D721Med (cell line): ENCODE results near the gene C1orf74.

Experiments
- DNase-seq: peaks from one replicate; pipeline ENCODE4 v3.0.0; 2011; ENCODE audit warnings: low spot score; ENCODE audit not compliant: insufficient read length
- FAIRE-seq: peaks from 2 replicates; lab custom pipeline; 2011; peaks lifted over from hg19 to GRCh38; lab: Jason Lieb, UNC
- TF ChIP-seq, protein P1 (sequence below): IDR thresholded peaks from 2 replicates; pipeline ENCODE4 v1.5.1; 2012; ENCODE audit warnings: mild to moderate bottlenecking, control low read depth; ENCODE audit not compliant: insufficient read depth; ENCODE audit errors: missing control alignments

C1orf74 gene

DNA sequence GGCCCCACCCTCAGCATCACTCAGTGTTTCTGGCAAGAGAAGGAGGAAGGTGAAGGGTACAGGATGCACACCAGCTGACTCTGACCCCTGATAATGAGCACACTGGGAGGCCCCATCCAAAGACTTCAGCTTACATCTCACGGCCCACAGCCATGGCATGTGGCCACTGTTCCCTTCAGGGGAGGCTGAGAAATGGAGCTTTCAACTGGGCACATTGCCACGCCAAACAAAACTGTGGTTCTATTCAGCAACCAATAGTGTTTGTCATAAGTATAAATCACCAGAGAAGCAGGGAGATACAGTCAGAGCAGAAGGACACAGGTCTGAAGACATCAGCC, 41.2 kb downstream of the C1orf74 start:
- DNase-seq (no peak), FAIRE-seq (no peak)
- TF ChIP-seq, protein P1, sequence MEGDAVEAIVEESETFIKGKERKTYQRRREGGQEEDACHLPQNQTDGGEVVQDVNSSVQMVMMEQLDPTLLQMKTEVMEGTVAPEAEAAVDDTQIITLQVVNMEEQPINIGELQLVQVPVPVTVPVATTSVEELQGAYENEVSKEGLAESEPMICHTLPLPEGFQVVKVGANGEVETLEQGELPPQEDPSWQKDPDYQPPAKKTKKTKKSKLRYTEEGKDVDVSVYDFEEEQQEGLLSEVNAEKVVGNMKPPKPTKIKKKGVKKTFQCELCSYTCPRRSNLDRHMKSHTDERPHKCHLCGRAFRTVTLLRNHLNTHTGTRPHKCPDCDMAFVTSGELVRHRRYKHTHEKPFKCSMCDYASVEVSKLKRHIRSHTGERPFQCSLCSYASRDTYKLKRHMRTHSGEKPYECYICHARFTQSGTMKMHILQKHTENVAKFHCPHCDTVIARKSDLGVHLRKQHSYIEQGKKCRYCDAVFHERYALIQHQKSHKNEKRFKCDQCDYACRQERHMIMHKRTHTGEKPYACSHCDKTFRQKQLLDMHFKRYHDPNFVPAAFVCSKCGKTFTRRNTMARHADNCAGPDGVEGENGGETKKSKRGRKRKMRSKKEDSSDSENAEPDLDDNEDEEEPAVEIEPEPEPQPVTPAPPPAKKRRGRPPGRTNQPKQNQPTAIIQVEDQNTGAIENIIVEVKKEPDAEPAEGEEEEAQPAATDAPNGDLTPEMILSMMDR: no peak

GRCh38 chr1:209742409-209743144, 41.8 kb downstream of the C1orf74 start:
- FAIRE-seq (no peak), DNase-seq (no peak)
- TF ChIP-seq, protein P1: no peak

GRCh38 chr1:209741889-209742288, 42.5 kb downstream of the C1orf74 start:
- no peak for FAIRE-seq

DNA sequence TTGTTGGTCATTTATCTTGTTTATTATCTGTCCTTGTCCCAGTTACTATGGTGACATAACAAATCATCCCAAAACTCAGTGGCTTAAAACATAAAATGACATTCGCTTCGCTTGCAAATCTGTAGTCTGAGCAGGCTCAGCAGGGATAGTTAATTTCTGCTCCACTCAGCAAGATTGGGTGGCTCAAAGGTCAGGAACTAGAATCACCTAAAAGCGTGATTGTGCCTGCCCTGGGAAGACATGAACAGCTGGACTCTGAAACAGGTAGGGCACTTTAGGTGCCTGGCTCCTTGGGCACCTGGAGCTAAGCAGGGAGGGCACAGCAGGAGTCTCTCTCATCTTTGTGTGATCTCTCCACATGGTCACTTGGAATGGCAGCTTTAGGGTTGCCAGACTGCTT, 43.2 kb downstream of the C1orf74 start:
- FAIRE-seq (no peak), DNase-seq (no peak)
- TF ChIP-seq, protein P1: no peak

More at GRCh38 chr1:209741889-209742288, 42.5 kb downstream of the C1orf74 start:
- no peak for DNase-seq
- TF ChIP-seq, protein P1: no peak

DNA sequence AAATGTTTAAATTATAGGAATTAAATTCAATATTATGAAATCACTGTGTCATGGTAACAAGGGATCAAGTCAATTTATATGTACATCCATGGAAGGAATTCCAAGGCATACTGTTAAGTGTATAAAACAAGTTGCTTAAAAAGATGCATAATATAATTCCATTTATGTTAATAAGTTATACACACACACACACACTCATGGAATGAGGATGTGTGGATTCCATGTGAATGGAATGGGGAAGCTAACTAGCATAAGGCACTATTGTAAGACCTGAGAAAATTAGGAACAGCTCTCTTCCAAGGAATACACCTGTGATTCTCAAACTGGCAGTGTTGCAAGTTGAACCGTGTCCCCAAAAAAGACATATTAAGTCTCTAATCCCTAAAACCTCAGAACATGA, 46.1 kb downstream of the C1orf74 start:
- TF ChIP-seq, protein P1: no peak
- DNase-seq: no peak
- no peak for FAIRE-seq

- no peak for DNase-seq
- no peak for FAIRE-seq
- TF ChIP-seq, protein P1: no peak
Observed at GRCh38 chr1:209737118-209737505, 47.2 kb downstream of the C1orf74 start.

DNA sequence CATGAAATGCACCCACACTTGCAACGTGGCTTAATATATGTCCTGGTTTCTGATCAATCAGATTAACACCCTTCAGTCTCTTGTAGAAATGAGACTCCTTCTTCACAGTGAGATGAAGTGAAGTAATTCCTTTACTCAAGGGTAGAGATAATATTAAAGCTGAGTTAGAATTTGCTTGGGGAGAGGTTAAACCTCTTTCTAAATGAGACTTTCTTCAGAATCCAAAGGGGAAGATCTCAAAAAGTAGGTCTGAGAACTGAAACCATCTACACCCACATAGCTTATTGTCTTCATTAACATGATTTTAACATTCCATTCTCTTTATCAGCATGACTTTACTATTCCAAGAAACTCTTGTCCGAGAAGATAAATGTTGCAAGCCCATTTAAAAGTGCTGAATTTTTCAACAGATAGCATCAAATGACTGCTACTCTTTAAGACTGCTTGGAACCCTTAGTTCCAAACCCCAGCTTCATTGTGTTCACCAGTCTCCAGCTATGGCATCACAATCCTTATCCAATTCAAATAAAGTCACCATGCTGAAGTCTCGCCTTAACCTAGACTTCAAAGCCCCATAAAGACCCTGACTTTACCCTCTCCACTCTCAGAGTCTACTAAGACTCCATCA, 47.8 kb downstream of the C1orf74 start:
- DNase-seq (no peak), FAIRE-seq (no peak)
- TF ChIP-seq, protein P1: no peak
